HS-5 (cell line): ENCODE results near the gene ERGIC1.
A peak's percentile ranks its signal among the peaks of the same experiment; 100 is the strongest.

Experiments
- DNase-seq: peaks from one replicate; pipeline ENCODE4 v3.0.0-alpha.2; 2012; ENCODE audit warnings: low read depth

ERGIC1 gene

GRCh38 chr5:172950176-172950965 lies 116.3 kb downstream of the ERGIC1 start:
- no peak for DNase-seq

- DNase-seq: no peak
Measured at GRCh38 chr5:172951371-172952033, 117.5 kb downstream of the ERGIC1 start.

GRCh38 chr5:172952034-172952511 lies 118.0 kb downstream of the ERGIC1 start:
- peak; percentile 37 for DNase-seq

GRCh38 chr5:172953776-172954675 lies 120.0 kb downstream of the ERGIC1 start:
- DNase-seq: peak; percentile 78

GRCh38 chr5:172954751-172955159 lies 120.7 kb downstream of the ERGIC1 start:
- DNase-seq: no peak

GRCh38 chr5:172956228-172956627 lies 122.2 kb downstream of the ERGIC1 start:
- no peak for DNase-seq

GRCh38 chr5:172956936-172957335 lies 122.9 kb downstream of the ERGIC1 start:
- DNase-seq: no peak

- DNase-seq: no peak
Measured at GRCh38 chr5:172957458-172957857, 123.4 kb downstream of the ERGIC1 start.

GRCh38 chr5:172958331-172959046 lies 124.4 kb downstream of the ERGIC1 start:
- no peak for DNase-seq

- DNase-seq: no peak
Measured at GRCh38 chr5:172959824-172960799, 126.1 kb downstream of the ERGIC1 start.

- no peak for DNase-seq
Measured at GRCh38 chr5:172969921-172970320, 135.9 kb downstream of the ERGIC1 start.

GRCh38 chr5:172971482-172971881 lies 137.4 kb downstream of the ERGIC1 start:
- DNase-seq: no peak

- DNase-seq: no peak
Measured at GRCh38 chr5:172972552-172972951, 138.5 kb downstream of the ERGIC1 start.

GRCh38 chr5:172973127-172973916 lies 139.3 kb downstream of the ERGIC1 start:
- DNase-seq: no peak

- no peak for DNase-seq
Measured at GRCh38 chr5:172973931-172974330, 139.9 kb downstream of the ERGIC1 start.

GRCh38 chr5:172975289-172975688 lies 141.2 kb downstream of the ERGIC1 start:
- DNase-seq: no peak

- no peak for DNase-seq
Measured at GRCh38 chr5:172979778-172980177, 145.7 kb downstream of the ERGIC1 start.

- no peak for DNase-seq
Measured at GRCh38 chr5:172981931-172982330, 147.9 kb downstream of the ERGIC1 start.

GRCh38 chr5:172983542-172984243 lies 149.6 kb downstream of the ERGIC1 start, which contains the start of gene ATP6V0E1:
Gene ATP6V0E1, plus strand, starts transcription at chr5:172983771. Its CDS starts 90 bp downstream, at chr5:172983861.
- DNase-seq: peak; percentile 62
